ENCODE data around the gene CDKN2B-AS1. TPM values are rescaled to one million over a fixed set of nuclear protein-coding genes. Genes with fewer than 3 reads are reported as not detected.

The CDKN2B-AS1 gene
- total RNA-seq, 1 donor from 2014 or later, result 0.36 TPM

DNA sequence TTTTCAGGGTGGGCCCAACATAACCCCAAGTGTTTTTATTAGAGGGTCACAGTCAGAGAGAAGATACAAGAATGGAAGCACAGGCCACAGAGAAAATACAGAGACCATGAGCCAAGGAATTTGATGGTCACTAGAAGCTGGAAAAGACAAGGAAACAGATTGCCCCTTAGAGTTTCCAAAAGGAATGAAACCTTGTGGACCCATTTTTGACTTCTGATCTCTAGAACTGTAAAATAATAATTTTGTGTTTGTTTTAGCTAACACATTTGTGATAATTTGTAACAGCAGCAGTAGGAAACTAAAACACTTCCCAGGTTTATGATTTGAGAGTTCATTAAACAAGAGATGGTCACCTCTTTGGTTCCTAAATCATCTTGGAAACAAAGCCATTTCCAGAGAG lies 22.2 kb upstream of the CDKN2B-AS1 start:
- no peak overlapping the region for H3K4me3 Mint-ChIP-seq (ENCODE audit: unreplicated experiment)
- TF ChIP-seq, protein P1, sequence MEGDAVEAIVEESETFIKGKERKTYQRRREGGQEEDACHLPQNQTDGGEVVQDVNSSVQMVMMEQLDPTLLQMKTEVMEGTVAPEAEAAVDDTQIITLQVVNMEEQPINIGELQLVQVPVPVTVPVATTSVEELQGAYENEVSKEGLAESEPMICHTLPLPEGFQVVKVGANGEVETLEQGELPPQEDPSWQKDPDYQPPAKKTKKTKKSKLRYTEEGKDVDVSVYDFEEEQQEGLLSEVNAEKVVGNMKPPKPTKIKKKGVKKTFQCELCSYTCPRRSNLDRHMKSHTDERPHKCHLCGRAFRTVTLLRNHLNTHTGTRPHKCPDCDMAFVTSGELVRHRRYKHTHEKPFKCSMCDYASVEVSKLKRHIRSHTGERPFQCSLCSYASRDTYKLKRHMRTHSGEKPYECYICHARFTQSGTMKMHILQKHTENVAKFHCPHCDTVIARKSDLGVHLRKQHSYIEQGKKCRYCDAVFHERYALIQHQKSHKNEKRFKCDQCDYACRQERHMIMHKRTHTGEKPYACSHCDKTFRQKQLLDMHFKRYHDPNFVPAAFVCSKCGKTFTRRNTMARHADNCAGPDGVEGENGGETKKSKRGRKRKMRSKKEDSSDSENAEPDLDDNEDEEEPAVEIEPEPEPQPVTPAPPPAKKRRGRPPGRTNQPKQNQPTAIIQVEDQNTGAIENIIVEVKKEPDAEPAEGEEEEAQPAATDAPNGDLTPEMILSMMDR (IDR thresholded peaks at IDR 0.05; ENCODE audit: unreplicated experiment), result no peak
- DNase-seq (ENCODE audit: low spot score), result no peak
- peaks cover 25% of the 10 kb centered on the region for H3K4me1 Mint-ChIP-seq (ENCODE audit: unreplicated experiment)
- H3K36me3 Mint-ChIP-seq (ENCODE audit: low read depth, unreplicated experiment), result no peaks in the 10 kb centered on the region
- H3K27ac Mint-ChIP-seq (ENCODE audit: unreplicated experiment), result no peak overlapping the region
- no peaks in the 10 kb centered on the region for H3K9me3 Mint-ChIP-seq (ENCODE audit: unreplicated experiment)
- H3K27me3 Mint-ChIP-seq (ENCODE audit: unreplicated experiment), result peaks cover 32% of the 10 kb centered on the region

DNA sequence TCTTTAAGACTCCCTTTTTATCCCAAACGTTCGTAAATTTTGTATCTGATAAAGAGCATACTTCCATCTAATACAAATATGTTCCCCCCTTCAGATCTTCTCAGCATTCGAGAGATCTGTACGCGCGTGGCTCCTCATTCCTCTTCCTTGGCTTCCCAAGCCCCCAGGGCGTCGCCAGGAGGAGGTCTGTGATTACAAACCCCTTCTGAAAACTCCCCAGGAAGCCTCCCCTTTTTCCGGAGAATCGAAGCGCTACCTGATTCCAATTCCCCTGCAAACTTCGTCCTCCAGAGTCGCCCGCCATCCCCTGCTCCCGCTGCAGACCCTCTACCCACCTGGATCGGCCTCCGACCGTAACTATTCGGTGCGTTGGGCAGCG lies 20.3 kb upstream of the CDKN2B-AS1 start:
- TF ChIP-seq, protein P1 (IDR thresholded peaks at IDR 0.05; ENCODE audit: unreplicated experiment), result no peak
- Mint-ChIP-seq H3K4me3 (ENCODE audit: unreplicated experiment) (peak overlapping the region; percentile 88), H3K27me3 (ENCODE audit: unreplicated experiment) (peaks cover 28% of the 10 kb centered on the region), H3K4me1 (ENCODE audit: unreplicated experiment) (peaks cover 19% of the 10 kb centered on the region), H3K27ac (ENCODE audit: unreplicated experiment) (peak overlapping the region; percentile 8), H3K9me3 (ENCODE audit: unreplicated experiment) (no peaks in the 10 kb centered on the region), H3K36me3 (ENCODE audit: low read depth, unreplicated experiment) (no peaks in the 10 kb centered on the region)
- peak; percentile 14 for DNase-seq (ENCODE audit: low spot score)

DNA sequence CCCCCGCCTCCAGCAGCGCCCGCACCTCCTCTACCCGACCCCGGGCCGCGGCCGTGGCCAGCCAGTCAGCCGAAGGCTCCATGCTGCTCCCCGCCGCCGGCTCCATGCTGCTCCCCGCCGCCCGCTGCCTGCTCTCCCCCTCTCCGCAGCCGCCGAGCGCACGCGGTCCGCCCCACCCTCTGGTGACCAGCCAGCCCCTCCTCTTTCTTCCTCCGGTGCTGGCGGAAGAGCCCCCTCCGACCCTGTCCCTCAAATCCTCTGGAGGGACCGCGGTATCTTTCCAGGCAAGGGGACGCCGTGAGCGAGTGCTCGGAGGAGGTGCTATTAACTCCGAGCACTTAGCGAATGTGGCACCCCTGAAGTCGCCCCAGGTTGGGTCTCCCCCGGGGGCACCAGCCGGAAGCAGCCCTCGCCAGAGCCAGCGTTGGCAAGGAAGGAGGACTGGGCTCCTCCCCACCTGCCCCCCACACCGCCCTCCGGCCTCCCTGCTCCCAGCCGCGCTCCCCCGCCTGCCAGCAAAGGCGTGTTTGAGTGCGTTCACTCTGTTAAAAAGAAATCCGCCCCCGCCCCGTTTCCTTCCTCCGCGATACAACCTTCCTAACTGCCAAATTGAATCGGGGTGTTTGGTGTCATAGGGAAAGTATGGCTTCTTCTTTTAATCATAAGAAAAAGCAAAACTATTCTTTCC lies 19.7 kb upstream of the CDKN2B-AS1 start:
- peak overlapping the region; percentile 88 for H3K4me3 Mint-ChIP-seq (ENCODE audit: unreplicated experiment)
- DNase-seq (ENCODE audit: low spot score), result peak; percentile 51
- H3K27ac Mint-ChIP-seq (ENCODE audit: unreplicated experiment), result no peak overlapping the region
- H3K9me3 Mint-ChIP-seq (ENCODE audit: unreplicated experiment), result no peaks in the 10 kb centered on the region
- TF ChIP-seq, protein P1 (IDR thresholded peaks at IDR 0.05; ENCODE audit: unreplicated experiment), result no peak
- H3K4me1 Mint-ChIP-seq (ENCODE audit: unreplicated experiment), result peaks cover 18% of the 10 kb centered on the region
- peaks cover 27% of the 10 kb centered on the region for H3K27me3 Mint-ChIP-seq (ENCODE audit: unreplicated experiment)
- no peaks in the 10 kb centered on the region for H3K36me3 Mint-ChIP-seq (ENCODE audit: low read depth, unreplicated experiment)

DNA sequence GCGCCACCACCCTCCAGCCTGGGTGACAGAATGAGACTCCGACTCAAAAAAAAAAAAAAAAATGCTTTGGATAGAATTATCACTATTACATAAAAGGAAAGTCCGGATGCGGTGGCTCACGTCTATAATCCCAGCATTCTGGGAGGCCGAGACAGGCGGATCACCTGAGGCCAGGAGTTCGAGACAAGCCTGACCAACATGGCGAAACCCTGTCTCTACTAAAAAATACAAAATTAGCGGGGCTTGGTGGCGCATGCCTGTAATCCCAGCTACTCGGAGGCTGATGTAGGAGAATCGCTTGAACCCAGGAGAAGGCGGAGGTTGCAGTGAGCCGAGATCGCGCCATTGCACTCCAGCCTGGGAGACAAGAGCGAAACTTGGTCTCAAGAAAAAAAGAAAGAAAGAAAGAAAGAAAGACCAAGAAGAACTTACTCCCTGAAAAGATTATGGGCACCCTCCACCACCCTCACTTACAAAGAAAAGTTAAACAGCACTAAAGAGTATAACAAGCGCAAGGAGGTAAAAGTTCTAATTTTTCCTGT lies 18.2 kb upstream of the CDKN2B-AS1 start:
- DNase-seq (ENCODE audit: low spot score), result no peak
- TF ChIP-seq, protein P1 (IDR thresholded peaks at IDR 0.05; ENCODE audit: unreplicated experiment), result no peak
- Mint-ChIP-seq H3K27ac (ENCODE audit: unreplicated experiment) (no peak overlapping the region), H3K36me3 (ENCODE audit: low read depth, unreplicated experiment) (no peaks in the 10 kb centered on the region), H3K27me3 (ENCODE audit: unreplicated experiment) (peaks cover 16% of the 10 kb centered on the region), H3K4me3 (ENCODE audit: unreplicated experiment) (no peak overlapping the region), H3K9me3 (ENCODE audit: unreplicated experiment) (no peaks in the 10 kb centered on the region), H3K4me1 (ENCODE audit: unreplicated experiment) (peaks cover 11% of the 10 kb centered on the region)

DNA sequence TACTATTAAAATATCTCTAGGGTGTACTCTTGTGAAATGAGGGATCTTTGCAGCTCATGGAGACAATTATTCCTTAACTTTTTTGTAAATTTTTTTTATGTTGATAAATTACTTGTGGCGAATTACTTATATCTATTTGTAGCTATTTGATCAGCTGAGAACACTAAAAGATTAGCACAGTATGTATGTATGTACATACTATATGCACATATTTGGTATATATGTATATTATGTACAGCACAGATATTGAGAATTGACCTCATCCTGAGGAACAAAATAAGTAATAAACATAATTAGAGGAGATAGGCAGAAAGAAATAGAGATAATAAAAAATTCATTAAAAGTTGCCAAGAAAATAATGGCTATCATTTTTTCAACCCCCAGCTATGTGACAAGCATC lies 12.2 kb upstream of the CDKN2B-AS1 start:
- H3K27ac Mint-ChIP-seq (ENCODE audit: unreplicated experiment), result no peak overlapping the region
- peaks cover 7% of the 10 kb centered on the region for H3K27me3 Mint-ChIP-seq (ENCODE audit: unreplicated experiment)
- no peak overlapping the region for H3K4me3 Mint-ChIP-seq (ENCODE audit: unreplicated experiment)
- H3K4me1 Mint-ChIP-seq (ENCODE audit: unreplicated experiment), result no peaks in the 10 kb centered on the region
- H3K36me3 Mint-ChIP-seq (ENCODE audit: low read depth, unreplicated experiment), result no peaks in the 10 kb centered on the region
- TF ChIP-seq, protein P1 (IDR thresholded peaks at IDR 0.05; ENCODE audit: unreplicated experiment), result no peak
- DNase-seq (ENCODE audit: low spot score), result no peak
- H3K9me3 Mint-ChIP-seq (ENCODE audit: unreplicated experiment), result no peaks in the 10 kb centered on the region

All from endothelial cell (in vitro differentiated cells).